Adrenal gland (tissue), 12 donors: ENCODE data around the gene FNDC11. TPM values are rescaled to one million over a fixed set of nuclear protein-coding genes. Genes with fewer than 3 reads are reported as not detected.
"Not testable (repeated sequence)": the region's sequence is repeated elsewhere in the genome, so short reads cannot be mapped to it uniquely, and the experiment has no call there.

Experiments
- DNase-seq, 7 donors: peaks; one replicate each; pipeline ENCODE4 v3.0.0-alpha.2; 2019 to 2020
- H3K27ac ChIP-seq, 5 donors: fragments of 200-600 bp; sonication (generic) in 4 of 5; 1 replicate in 3 of 5; 2 replicates in 2 of 5; pipeline versions ENCODE4 v1.5.1 to v1.8.0; 2016 to 2020; ENCODE audit warnings: mild to moderate bottlenecking in 1 of 5
- H3K27me3 ChIP-seq: fragments of 200-600 bp; 2 replicates; pipeline ENCODE4 v1.8.0; 2021
- H3K36me3 ChIP-seq, 2 donors: fragments of 200-600 bp; replicated peaks in 1 of 2; 1 replicate in 1 of 2; 2 replicates in 1 of 2; pipeline versions ENCODE4 v1.5.1 to v1.8.0; 2018 to 2022
- H3K4me1 ChIP-seq, 2 donors: fragments of 200-600 bp; replicated peaks in 1 of 2; 1 replicate in 1 of 2; 2 replicates in 1 of 2; pipeline versions ENCODE4 v1.5.1 to v1.8.0; 2018 to 2021
- H3K4me3 ChIP-seq, 4 donors: fragments of 200-600 bp; sonication (generic) in 3 of 4; one replicate each; pipeline ENCODE4 v1.5.1; 2016 to 2018
- H3K9me3 ChIP-seq, 3 donors: fragments of 200-600 bp; sonication (generic) in 1 of 3; replicated peaks in 1 of 3; 1 replicate in 2 of 3; 2 replicates in 1 of 3; pipeline versions ENCODE4 v1.5.1 to v1.8.0; 2016 to 2021
- POLR2A ChIP-seq, 2 donors: fragments of 450-650 bp; IDR thresholded peaks; one replicate each; pipeline ENCODE4 v1.6.1; 2017; ENCODE audit warnings: antibody characterized with exemption in 2 of 2, mild to moderate bottlenecking in 2 of 2, moderate library complexity in 1 of 2
- WGBS, 4 donors: extraction: QIAGEN DNeasy Blood & Tissue Kit in 2 of 4; methylation state at CpG; one replicate each; pipeline versions ENCODE4 v1.1.5 to v1.1.7; 2013 to 2017; 5-methylcytosine and 5-hydroxymethylcytosine counted together
- intact Hi-C, 2 donors: fragments of 100-400 bp; cut with DNase I; formaldehyde crosslinking; loops; one replicate each; pipeline versions ENCODE4 v1.14.1 to v1.15.0; 2022 to 2023
- polyA plus RNA-seq, 3 donors: library from polyadenylated mRNA; stranded (reverse); fragments of 200-250 nt in 2 of 3; fragments of 350-450 nt in 1 of 3; fragmentation: Illumina TruSeq in 1 of 3; extraction: RNeasy Lipid Tissue Mini Kit (QIAGEN cat#74804) in 1 of 3; gene quantifications; one replicate each; pipeline ENCODE4 v1.2.3, GENCODE V29; 2013 to 2014
- total RNA-seq, 9 donors: library from RNA; depleted of rRNA in 4 of 9; stranded (reverse); fragments of >200 nt in 4 of 9; fragments of 120-200 nt in 1 of 9; fragmentation: NEBNext Ultra II Directional in 1 of 9; extraction: Animal tissue kit (Norgen Biotek cat#: 25700) in 1 of 9; gene quantifications; one replicate each; pipeline versions ENCODE4 v1.1.0 to v1.2.4, GENCODE V29; 2013 to 2023
- TF ChIP-seq, protein P1 (sequence below), 6 experiments: fragments of 450-650 bp in 4 of 6; fragments of 200-600 bp in 2 of 6; sonication (generic) in 1 of 6; IDR thresholded peaks; 1 replicate in 5 of 6; 2 replicates in 1 of 6; pipeline versions ENCODE4 v1.5.1 to v1.8.0; 2016 to 2021; ENCODE audit warnings: antibody characterized with exemption in 6 of 6, mild to moderate bottlenecking in 2 of 6, moderate library complexity in 1 of 6
- donor health status: healthy with polysubstance abuse.
- donor health status: Bipolar disorder and iron deficiency.
- donor health status: DM: yes; HTN: yes; CAD: no.
- donor health status: DM: no; HTN: no; CAD: no.
- donor health status: DM: no; HTN: no; CAD: no.
- donor health status: DM: yes; HTN: yes; CAD: no.

The FNDC11 gene
- total and polyA plus RNA-seq, 12 donors: 0.20 to 0.83 (median 0.43) TPM; not detected in 4

DNA sequence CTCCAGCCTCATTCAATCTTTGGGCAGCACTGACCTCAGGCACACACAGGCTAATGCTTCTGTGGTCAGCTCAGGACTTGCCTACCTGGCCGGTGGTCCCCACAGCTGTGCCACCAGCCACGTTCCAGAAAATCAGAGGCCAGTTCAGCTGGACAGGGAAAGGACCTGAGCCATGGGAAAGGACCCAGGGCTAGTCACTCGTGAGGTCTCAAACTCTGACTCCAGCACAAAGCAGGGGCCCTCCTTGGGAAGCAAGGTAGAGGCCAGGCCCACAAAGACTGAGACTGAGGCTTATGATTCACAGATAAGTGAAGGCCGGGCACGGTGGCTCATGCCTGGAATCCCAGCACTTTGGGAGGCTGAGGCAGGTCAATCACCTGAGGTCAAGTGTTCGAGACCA lies 42.5 kb downstream of the FNDC11 start:
- H3K27ac ChIP-seq: no peak overlapping the region
- H3K27me3 ChIP-seq: no peaks in the 10 kb centered on the region
- intact Hi-C loops: no loop called here
- H3K9me3 ChIP-seq: no peaks in the 10 kb centered on the region
- H3K4me1 ChIP-seq: peaks cover 0 to 7% of the 10 kb centered on the region in 2 donors
- no peak for DNase-seq
- peaks cover 0 to 36% of the 10 kb centered on the region in 2 donors for H3K36me3 ChIP-seq
- WGBS, 4 donors: 86 to 100% (median 87%) methylated on average over 3 to 6 of the region's 6 CpGs
- no peak for TF ChIP-seq POLR2A (IDR thresholded peaks at IDR 0.05)
- TF ChIP-seq, protein P1, sequence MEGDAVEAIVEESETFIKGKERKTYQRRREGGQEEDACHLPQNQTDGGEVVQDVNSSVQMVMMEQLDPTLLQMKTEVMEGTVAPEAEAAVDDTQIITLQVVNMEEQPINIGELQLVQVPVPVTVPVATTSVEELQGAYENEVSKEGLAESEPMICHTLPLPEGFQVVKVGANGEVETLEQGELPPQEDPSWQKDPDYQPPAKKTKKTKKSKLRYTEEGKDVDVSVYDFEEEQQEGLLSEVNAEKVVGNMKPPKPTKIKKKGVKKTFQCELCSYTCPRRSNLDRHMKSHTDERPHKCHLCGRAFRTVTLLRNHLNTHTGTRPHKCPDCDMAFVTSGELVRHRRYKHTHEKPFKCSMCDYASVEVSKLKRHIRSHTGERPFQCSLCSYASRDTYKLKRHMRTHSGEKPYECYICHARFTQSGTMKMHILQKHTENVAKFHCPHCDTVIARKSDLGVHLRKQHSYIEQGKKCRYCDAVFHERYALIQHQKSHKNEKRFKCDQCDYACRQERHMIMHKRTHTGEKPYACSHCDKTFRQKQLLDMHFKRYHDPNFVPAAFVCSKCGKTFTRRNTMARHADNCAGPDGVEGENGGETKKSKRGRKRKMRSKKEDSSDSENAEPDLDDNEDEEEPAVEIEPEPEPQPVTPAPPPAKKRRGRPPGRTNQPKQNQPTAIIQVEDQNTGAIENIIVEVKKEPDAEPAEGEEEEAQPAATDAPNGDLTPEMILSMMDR (IDR thresholded peaks at IDR 0.05): no peak
- no peak overlapping the region for H3K4me3 ChIP-seq

GRCh38 chr20:63597651-63598478 lies 43.9 kb downstream of the FNDC11 start:
- DNase-seq: no peak
- intact Hi-C loops: no loop called here
- Histone ChIP-seq H3K4me3 (no peak overlapping the region), H3K9me3 (no peaks in the 10 kb centered on the region), H3K27ac (no peak overlapping the region), H3K27me3 (no peaks in the 10 kb centered on the region), H3K4me1 (peaks cover 0 to 1% of the 10 kb centered on the region in 2 donors), H3K36me3 (peaks cover 0 to 40% of the 10 kb centered on the region in 2 donors)
- 84 to 94% (median 90%) methylated on average over 12 to 23 of the region's 23 CpGs for WGBS, 4 donors
- TF ChIP-seq POLR2A (IDR thresholded peaks at IDR 0.05): no peak
- TF ChIP-seq, protein P1 (IDR thresholded peaks at IDR 0.05): no peak

DNA sequence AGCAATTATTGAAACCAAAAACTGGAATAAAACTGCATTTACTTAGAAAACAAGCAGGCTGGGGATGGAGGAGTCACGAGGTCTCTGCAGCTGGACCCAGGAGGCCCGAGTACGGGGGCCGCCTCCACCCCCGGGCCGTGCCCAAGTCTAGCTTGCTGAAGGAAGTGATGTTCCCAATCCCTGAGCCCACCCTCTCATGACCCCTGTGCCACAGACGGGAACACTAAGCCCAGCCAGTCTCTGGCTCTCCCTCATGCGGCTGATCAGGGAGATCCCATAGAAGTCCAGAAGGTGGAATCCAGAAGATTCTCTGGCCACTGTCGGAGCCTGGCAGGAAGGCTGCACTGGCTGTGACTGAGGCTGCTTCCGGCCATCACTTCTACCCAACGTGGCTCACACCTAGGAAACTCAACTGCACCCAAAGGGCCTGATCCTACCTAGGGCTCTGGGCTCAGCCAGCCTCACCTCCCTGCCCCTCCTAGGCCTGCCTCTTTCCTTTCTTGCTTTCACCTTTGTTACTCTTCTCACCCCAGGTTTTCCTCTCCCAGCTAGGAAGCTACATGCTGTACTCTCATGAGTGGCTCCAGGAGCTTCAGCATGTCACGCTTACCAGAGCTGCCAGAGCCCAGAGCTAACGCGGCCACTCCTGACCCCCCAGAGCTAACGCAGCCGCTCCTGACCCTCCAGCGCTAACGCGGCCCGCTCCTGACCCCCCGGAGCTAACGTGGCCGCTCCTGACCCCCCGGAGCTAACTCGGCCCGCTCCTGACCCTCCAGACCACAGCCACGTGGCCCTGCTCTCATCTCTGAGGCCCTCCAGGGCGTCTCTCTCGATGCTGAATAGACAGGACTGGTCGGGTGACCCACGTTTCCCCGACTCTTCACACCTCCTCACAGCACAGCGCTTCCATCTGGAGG lies 44.8 kb downstream of the FNDC11 start:
- H3K9me3 ChIP-seq: no peaks in the 10 kb centered on the region
- WGBS, 4 donors: 90 to 93% (median 92%) methylated on average over 31 to 33 of the region's 33 CpGs
- no peak for TF ChIP-seq POLR2A (IDR thresholded peaks at IDR 0.05)
- TF ChIP-seq, protein P1 (IDR thresholded peaks at IDR 0.05): no peak
- no peak overlapping the region for H3K4me3 ChIP-seq
- no peaks in the 10 kb centered on the region for H3K27me3 ChIP-seq
- H3K36me3 ChIP-seq: peaks cover 0 to 40% of the 10 kb centered on the region in 2 donors
- no peak for DNase-seq
- no peaks in the 10 kb centered on the region for H3K4me1 ChIP-seq
- no peak overlapping the region for H3K27ac ChIP-seq
- intact Hi-C loops: no loop called here

DNA sequence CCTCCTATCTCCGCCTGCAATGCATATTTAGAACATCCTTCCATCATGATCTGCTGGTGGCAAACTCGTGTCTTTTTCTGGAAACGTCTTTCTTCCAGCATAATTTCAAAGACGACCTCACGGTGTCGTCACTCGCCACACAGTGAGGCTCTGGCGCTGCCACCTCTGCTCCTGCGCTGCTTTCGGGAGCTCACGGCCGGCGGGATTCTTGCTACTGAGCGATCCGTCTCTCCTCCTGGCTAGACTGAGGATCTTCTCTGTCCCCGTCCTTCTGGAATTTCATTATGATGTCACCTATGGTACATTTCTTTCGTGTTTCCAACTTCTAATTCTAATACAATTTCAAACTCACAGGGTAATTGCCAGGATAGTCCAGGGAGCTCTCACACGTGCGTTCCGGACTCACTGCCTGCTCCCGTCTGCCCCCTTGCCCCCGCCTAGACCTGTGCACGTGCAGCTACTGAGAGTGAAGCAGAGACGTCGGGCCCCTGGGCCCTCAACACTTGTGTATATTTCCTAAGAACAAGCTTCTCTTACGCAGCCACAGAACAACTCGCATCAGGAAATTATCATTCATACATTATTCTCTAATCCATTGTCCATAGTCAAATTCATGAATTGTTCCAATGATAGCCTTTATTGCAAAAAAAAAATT lies 45.6 kb downstream of the FNDC11 start:
- peaks cover 0 to 40% of the 10 kb centered on the region in 2 donors for H3K36me3 ChIP-seq
- intact Hi-C loops: no loop called here
- H3K4me3 ChIP-seq: no peak overlapping the region
- 89 to 96% (median 93%) methylated on average over 27 of the region's 27 CpGs for WGBS, 4 donors
- H3K27me3 ChIP-seq: no peaks in the 10 kb centered on the region
- TF ChIP-seq, protein P1 (IDR thresholded peaks at IDR 0.05): no peak
- TF ChIP-seq POLR2A (IDR thresholded peaks at IDR 0.05): no peak
- no peak for DNase-seq
- no peaks in the 10 kb centered on the region for H3K4me1 ChIP-seq
- no peak overlapping the region for H3K27ac ChIP-seq
- no peaks in the 10 kb centered on the region for H3K9me3 ChIP-seq

GRCh38 chr20:63601679-63602078 lies 47.7 kb downstream of the FNDC11 start:
- H3K4me1 ChIP-seq, H3K9me3 ChIP-seq, H3K4me3 ChIP-seq, DNase-seq, intact Hi-C loops, H3K27me3 ChIP-seq, H3K27ac ChIP-seq: not testable (repeated sequence)
- 75 to 80% (median 76%) methylated on average over 6 to 8 of the region's 8 CpGs for WGBS, 4 donors
- H3K36me3 ChIP-seq: peaks cover 0 to 40% of the 10 kb centered on the region in 2 donors
